IMR-90 (cell line): ENCODE results near the gene SNRK. TPM values are rescaled to one million over a fixed set of nuclear protein-coding genes. Genes with fewer than 3 reads are reported as not detected.

Source experiments
- ATAC-seq: fragments of 200-7000 bp; cut with Tn5 transposase; 2 replicates; pipeline ENCODE4 v1.9.1; 2020; ENCODE audit warnings: low read depth, mild to moderate bottlenecking, moderate library complexity
- BruUV-seq: library from RNA; stranded (reverse); fragments of 400-500 nt; replicated peaks from 2 replicates; lab custom pipeline; 2021; lab: Mats Ljungman, UMichigan
- CTCF ChIA-PET: fragments of 300-600 bp; formaldehyde crosslinking; extraction: SDS; loops from one replicate; lab custom pipeline; 2021; ENCODE audit warnings: antibody characterized with exemption; lab: Yijun Ruan, JAX
- POLR2A ChIA-PET: fragments of 300-600 bp; sonication (Branson Sonifier 250); formaldehyde crosslinking; loops from one replicate; lab custom pipeline; 2022; ENCODE audit warnings: antibody characterized with exemption; ENCODE audit not compliant: unreplicated experiment; lab: Charles Lee
- DNase-seq: peaks from one replicate; pipeline ENCODE4 v3.0.0; 2013
- H2AFZ ChIP-seq: replicated peaks from 2 replicates; pipeline ENCODE3; 2013; ENCODE audit warnings: low read length, mild to moderate bottlenecking; ENCODE audit not compliant: poor library complexity
- H2AK5ac ChIP-seq: 2 replicates; pipeline ENCODE4 v1.6.1; 2013; ENCODE audit warnings: low read depth, low read length, inconsistent platforms
- H2AK9ac ChIP-seq: replicated peaks from 2 replicates; pipeline ENCODE3; 2013; ENCODE audit warnings: mild to moderate bottlenecking, low read depth, low read length, moderate library complexity; ENCODE audit not compliant: poor library complexity
- H2BK120ac ChIP-seq: 2 replicates; pipeline ENCODE4 v1.6.1; 2013; ENCODE audit warnings: low read depth, low read length, inconsistent platforms
- H2BK15ac ChIP-seq: 3 replicates; pipeline ENCODE4 v1.6.1; 2013; ENCODE audit warnings: low read depth, low read length, inconsistent platforms
- H2BK20ac ChIP-seq: 2 replicates; pipeline ENCODE4 v1.6.1; 2013; ENCODE audit warnings: low read depth, mild to moderate bottlenecking, inconsistent platforms, low read length, moderate library complexity
- H2BK5ac ChIP-seq: 2 replicates; pipeline ENCODE4 v1.6.1; 2013; ENCODE audit warnings: mild to moderate bottlenecking, low read depth, low read length, inconsistent platforms; ENCODE audit not compliant: poor library complexity, severe bottlenecking
- H3K14ac ChIP-seq: replicated peaks from 2 replicates; pipeline ENCODE4 v1.6.1; 2013; ENCODE audit warnings: low read depth, low read length, inconsistent platforms
- H3K18ac ChIP-seq: 2 replicates; pipeline ENCODE4 v1.6.1; 2013; ENCODE audit warnings: low read depth, low read length, control low read depth
- H3K23ac ChIP-seq: 2 replicates; pipeline ENCODE4 v1.6.1; 2013; ENCODE audit warnings: low read depth, low read length, inconsistent platforms
- H3K27ac ChIP-seq: 2 replicates; pipeline ENCODE4 v1.5.1; 2013; ENCODE audit warnings: mild to moderate bottlenecking, control low read depth, low read length; ENCODE audit not compliant: insufficient read depth
- H3K27me3 ChIP-seq: 2 replicates; pipeline ENCODE4 v1.6.1; 2013; ENCODE audit warnings: low read length; ENCODE audit not compliant: control insufficient read depth, insufficient read depth
- H3K36me3 ChIP-seq: 2 replicates; pipeline ENCODE4 v1.6.1; 2013; ENCODE audit warnings: low read length, mixed read lengths; ENCODE audit not compliant: control insufficient read depth, insufficient read depth
- H3K4ac ChIP-seq: 2 replicates; pipeline ENCODE4 v1.6.1; 2013; ENCODE audit warnings: low read depth, low read length, inconsistent platforms
- H3K4me1 ChIP-seq: 2 replicates; pipeline ENCODE4 v1.6.1; 2013; ENCODE audit warnings: low read length, mixed read lengths; ENCODE audit not compliant: control insufficient read depth, insufficient read depth
- H3K4me2 ChIP-seq: 2 replicates; pipeline ENCODE4 v1.6.1; 2013; ENCODE audit warnings: low read depth, mild to moderate bottlenecking, control low read depth, low read length, moderate library complexity
- H3K4me3 ChIP-seq: 2 replicates; pipeline ENCODE4 v1.5.1; 2013; ENCODE audit warnings: low read depth, mild to moderate bottlenecking, control low read depth, low read length, moderate library complexity; ENCODE audit not compliant: insufficient read depth
- H3K56ac ChIP-seq: 2 replicates; pipeline ENCODE4 v1.6.1; 2013; ENCODE audit warnings: low read length, inconsistent platforms; ENCODE audit not compliant: insufficient read depth; ENCODE audit errors: extremely low read depth
- H3K79me1 ChIP-seq, 2 experiments: 2 replicates each; pipeline ENCODE4 v1.6.1; 2013; ENCODE audit warnings: low read length in 2 of 2, inconsistent platforms in 1 of 2, low read depth in 1 of 2
- H3K9ac ChIP-seq: 2 replicates; pipeline ENCODE4 v1.6.1; 2013; ENCODE audit warnings: low read depth, low read length, control low read depth
- H3K9me1 ChIP-seq: 2 replicates; pipeline ENCODE4 v1.6.1; 2013; ENCODE audit warnings: low read length, inconsistent platforms; ENCODE audit not compliant: insufficient read depth
- H3K9me3 ChIP-seq: 2 replicates; pipeline ENCODE4 v1.6.1; 2013; ENCODE audit warnings: low read length; ENCODE audit not compliant: control insufficient read depth, insufficient read depth
- H4K20me1 ChIP-seq: 2 replicates; pipeline ENCODE4 v1.6.1; 2013; ENCODE audit warnings: low read length, inconsistent platforms; ENCODE audit not compliant: insufficient read depth
- H4K5ac ChIP-seq: 2 replicates; pipeline ENCODE4 v1.6.1; 2013; ENCODE audit warnings: mild to moderate bottlenecking, low read depth, low read length, control low read depth
- H4K8ac ChIP-seq, 2 experiments: 2 replicates each; pipeline ENCODE4 v1.6.1; 2013; ENCODE audit warnings: low read depth in 2 of 2, low read length in 2 of 2, control low read depth in 1 of 2, inconsistent platforms in 1 of 2
- H4K91ac ChIP-seq: 2 replicates; pipeline ENCODE4 v1.6.1; 2013; ENCODE audit warnings: low read depth, low read length, inconsistent platforms; ENCODE audit not compliant: insufficient read depth
- BHLHE40 ChIP-seq: fragments of 150-350 bp; IDR thresholded peaks from 2 replicates; pipeline ENCODE4 v1.6.1; 2016; ENCODE audit warnings: mild to moderate bottlenecking, low read depth, low read length
- FOS ChIP-seq: fragments of 150-350 bp; IDR thresholded peaks from 2 replicates; pipeline ENCODE4 v1.6.1; 2016; ENCODE audit warnings: low read depth, low read length
- WGBS, 2 experiments: methylation state at CpG; one replicate each; pipeline versions ENCODE4 v1.1.5 to v1.1.7; 2013; ENCODE audit warnings: missing lambda C conversion rate in 2 of 2; ENCODE audit not compliant: insufficient read length in 1 of 2; ENCODE audit errors: extremely low coverage in 2 of 2; 5-methylcytosine and 5-hydroxymethylcytosine counted together
- dilution Hi-C: fragments of 300-500 bp; cut with HindIII; formaldehyde crosslinking; loops from one replicate; pipeline ENCODE4 v1.14.3; 2018; ENCODE audit warnings: low sequenced_read_pairs; ENCODE audit not compliant: unreplicated experiment
- in situ Hi-C: fragments of 300-500 bp; cut with MboI; formaldehyde crosslinking; loops from 3 replicates; pipeline ENCODE4 v1.14.3; 2019; ENCODE audit warnings: low sequenced_read_pairs, inconsistent platforms, mixed read lengths
- intact Hi-C: fragments of 100-400 bp; cut with micrococcal nuclease; formaldehyde crosslinking; loops from 2 replicates; pipeline ENCODE4 v1.10.0; 2022
- polyA plus RNA-seq, 3 experiments: library from polyadenylated mRNA; depleted of rRNA; stranded (reverse); fragments of >200 nt; gene quantifications; 2 replicates each; pipeline ENCODE4 v1.2.3, GENCODE V29; 2012; ENCODE audit warnings: low replicate concordance in 1 of 3
- total RNA-seq: library from RNA; depleted of rRNA; stranded (reverse); fragments of >200 nt; gene quantifications from 2 replicates; pipeline ENCODE4 v1.2.3, GENCODE V29; 2012
- TF ChIP-seq, protein P1 (sequence below): fragments of 150-350 bp; IDR thresholded peaks from 2 replicates; pipeline ENCODE4 v1.6.1; 2016; ENCODE audit warnings: low read depth, mild to moderate bottlenecking, low read length, moderate library complexity, borderline replicate concordance

SNRK gene
- total and polyA plus RNA-seq, 2 of the 4 experiments (the other 2 are of a cell fraction) = 4.7 to 23.1 TPM

DNA sequence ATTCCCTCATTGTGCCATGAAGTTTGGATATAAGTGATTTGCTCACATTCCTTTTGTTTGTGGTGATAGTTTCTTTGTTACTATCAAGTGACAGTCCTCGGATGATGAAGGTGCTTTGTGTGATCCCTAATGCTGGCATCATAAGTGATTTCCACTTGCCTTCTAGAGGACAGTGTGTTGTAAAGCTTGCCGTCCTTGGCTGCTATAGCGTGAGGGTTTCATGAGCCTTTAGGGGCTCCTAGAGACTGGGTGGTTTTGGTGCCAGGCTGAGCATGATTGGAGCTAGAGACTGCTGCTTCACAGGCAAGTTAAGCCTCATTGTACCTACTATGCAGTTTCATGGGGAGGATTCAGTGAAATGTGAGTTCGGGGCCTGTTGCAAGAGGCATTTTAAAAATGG lies 12.4 kb downstream of the SNRK start:
- Histone ChIP-seq H2BK15ac (no peak overlapping the region), H3K9me3 (no peaks in the 10 kb centered on the region), H3K36me3 (peaks cover 10% of the 10 kb centered on the region), H3K9ac (no peak overlapping the region), H2BK120ac (no peak overlapping the region), H3K4me1 (peaks cover 5% of the 10 kb centered on the region), H3K14ac (no peak overlapping the region), H2AFZ (no peak overlapping the region), H3K18ac (no peak overlapping the region), H3K27me3 (no peaks in the 10 kb centered on the region), H3K4me2 (no peak overlapping the region), H2BK5ac (no peak overlapping the region), H3K23ac (no peak overlapping the region), H4K91ac (no peak overlapping the region), H4K8ac (no peak overlapping the region), H2BK20ac (no peak overlapping the region), H3K79me1 (peaks cover 19 to 52% of the 10 kb centered on the region in 2 experiments; a peak in 3 of 4 replicates), H3K56ac (no peak overlapping the region), H3K4ac (no peak overlapping the region), H2AK5ac (no peak overlapping the region), H2AK9ac (no peak overlapping the region), H3K27ac (no peak overlapping the region), H3K9me1 (peaks cover 12% of the 10 kb centered on the region), H4K5ac (no peak overlapping the region), H4K20me1 (peaks cover 30% of the 10 kb centered on the region; the same call in 1 of the 2 replicates), H3K4me3 (no peak overlapping the region)
- dilution Hi-C loops = no loop called here
- WGBS, 2 experiments = no CpG with 5 or more reads among the region's 4 CpGs
- TF ChIP-seq, protein P1, sequence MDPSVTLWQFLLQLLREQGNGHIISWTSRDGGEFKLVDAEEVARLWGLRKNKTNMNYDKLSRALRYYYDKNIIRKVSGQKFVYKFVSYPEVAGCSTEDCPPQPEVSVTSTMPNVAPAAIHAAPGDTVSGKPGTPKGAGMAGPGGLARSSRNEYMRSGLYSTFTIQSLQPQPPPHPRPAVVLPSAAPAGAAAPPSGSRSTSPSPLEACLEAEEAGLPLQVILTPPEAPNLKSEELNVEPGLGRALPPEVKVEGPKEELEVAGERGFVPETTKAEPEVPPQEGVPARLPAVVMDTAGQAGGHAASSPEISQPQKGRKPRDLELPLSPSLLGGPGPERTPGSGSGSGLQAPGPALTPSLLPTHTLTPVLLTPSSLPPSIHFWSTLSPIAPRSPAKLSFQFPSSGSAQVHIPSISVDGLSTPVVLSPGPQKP = no peak
- TF ChIP-seq FOS (no peak), BHLHE40 (no peak)
- in situ Hi-C loops = no loop called here
- ATAC-seq = no peak
- DNase-seq = no peak
- intact Hi-C loops = no loop called here
- no TSS peak for BruUV-seq
- ChIA-PET CTCF (no interaction called here), POLR2A (no interaction called here)
